Activated T-cell treated with anti-CD3 and anti-CD28 coated beads, Interleukin-2, amount 50 U/mL, for 48 hours (primary cell): ENCODE results near the gene POLR1E.

Source experiments
- DNase-seq, 2 experiments: peaks; one replicate each; pipeline ENCODE4 v3.0.0-alpha.2; 2020

POLR1E gene, protein sequence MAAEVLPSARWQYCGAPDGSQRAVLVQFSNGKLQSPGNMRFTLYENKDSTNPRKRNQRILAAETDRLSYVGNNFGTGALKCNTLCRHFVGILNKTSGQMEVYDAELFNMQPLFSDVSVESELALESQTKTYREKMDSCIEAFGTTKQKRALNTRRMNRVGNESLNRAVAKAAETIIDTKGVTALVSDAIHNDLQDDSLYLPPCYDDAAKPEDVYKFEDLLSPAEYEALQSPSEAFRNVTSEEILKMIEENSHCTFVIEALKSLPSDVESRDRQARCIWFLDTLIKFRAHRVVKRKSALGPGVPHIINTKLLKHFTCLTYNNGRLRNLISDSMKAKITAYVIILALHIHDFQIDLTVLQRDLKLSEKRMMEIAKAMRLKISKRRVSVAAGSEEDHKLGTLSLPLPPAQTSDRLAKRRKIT

DNA sequence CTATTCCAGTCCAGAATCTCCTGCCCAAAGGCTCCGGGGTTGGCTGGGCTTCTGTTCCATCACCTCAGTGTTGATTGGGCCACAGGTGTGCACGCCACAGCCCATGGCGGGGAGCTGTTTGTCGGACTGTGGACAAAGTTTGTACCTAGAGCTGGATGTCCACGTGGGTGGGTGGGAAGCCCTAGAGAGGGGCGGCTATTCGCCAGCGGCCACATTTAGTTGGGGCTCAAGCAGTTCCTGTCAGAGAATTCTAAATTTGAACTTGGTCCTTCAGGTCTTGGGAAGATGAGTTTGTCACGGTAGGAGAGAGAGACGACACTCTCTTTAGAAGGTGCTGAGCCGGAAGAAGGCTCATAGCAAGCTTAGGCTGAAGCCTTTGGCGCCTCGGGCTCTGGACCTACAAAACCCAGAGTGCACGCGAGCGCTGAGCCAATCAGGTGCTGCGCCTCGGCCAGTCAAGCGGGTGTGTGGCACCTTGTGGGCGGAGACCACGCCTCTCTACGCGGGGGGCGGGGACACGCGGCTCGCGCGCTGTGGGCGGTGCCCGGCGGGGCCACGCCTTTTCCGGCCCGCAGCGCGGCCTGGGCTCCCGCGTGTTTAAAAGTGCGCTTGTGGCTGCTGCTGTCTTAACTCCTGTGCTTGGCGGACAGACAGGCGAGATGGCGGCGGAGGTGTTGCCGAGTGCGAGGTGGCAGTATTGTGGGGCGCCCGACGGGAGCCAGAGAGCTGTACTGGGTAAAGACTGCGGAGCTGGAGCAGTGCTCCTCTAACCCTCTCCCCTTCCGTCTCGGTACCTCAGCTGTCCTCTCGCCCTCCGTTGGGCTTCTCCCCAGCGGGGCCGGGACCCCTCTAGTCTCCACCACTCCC is at the start of gene POLR1E:
Gene POLR1E (plus strand): TSS at position 560 of the 867 bp plus-strand sequence. CDS start 100 bp downstream, at position 660.
- DNase-seq = peak; percentile 98 to 99

DNA sequence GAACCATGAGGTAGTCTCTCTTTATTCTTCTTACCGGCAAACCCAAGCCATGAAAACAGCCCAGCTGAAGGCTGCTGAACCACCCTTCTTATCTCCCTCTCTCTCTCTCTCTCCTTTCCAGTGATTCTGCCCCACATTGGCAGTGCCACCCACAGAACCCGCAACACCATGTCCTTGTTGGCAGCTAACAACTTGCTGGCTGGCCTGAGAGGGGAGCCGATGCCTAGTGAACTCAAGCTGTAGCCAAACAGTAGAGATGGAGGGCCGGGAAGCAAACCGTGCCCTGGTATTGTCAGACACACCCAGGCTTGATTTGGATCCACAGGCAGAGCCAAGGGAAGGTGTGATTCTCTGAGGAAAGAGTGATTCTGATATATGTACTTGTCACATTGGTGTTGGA is 49.2 kb upstream of the POLR1E start:
- DNase-seq = no peak

DNA sequence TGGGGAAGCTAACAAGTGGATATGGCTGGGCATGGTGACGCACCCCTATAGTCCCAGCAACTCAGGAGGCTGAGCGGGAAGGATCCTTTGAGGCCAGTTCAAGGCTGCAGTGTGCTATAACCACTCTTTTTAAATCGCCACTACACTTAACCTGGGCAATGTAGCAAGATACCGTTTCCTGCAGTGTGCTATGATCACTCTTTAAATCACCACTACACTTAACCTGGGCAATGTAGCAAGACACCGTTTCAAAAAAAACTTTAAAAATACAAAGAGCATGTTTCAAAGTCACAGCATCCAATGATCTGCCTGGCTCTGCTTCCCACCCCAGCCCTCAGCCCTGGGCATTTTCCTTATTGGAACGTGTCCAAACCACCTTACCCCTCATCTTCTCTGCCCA is 48.7 kb upstream of the POLR1E start:
- DNase-seq = no peak

DNA sequence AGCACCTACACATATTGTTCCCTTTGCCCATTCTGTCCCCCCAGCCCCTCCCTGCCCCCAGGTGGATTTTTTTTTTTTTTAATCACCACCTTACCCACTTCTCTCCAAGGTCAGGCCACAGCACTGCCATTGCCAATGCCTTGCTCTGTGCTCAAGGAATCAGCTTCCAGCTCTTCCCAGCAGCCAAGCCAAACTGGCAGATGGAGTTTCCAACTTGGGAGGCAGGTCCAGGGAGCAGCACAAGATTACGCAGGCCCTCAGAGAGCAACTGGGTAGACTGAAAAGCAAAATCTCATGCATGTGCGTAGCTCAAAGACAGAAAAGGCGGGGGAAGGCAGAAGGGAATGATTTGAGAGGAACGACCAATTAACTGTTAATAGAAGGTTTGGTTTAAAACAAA is 48.1 kb upstream of the POLR1E start:
- no peak for DNase-seq

DNA sequence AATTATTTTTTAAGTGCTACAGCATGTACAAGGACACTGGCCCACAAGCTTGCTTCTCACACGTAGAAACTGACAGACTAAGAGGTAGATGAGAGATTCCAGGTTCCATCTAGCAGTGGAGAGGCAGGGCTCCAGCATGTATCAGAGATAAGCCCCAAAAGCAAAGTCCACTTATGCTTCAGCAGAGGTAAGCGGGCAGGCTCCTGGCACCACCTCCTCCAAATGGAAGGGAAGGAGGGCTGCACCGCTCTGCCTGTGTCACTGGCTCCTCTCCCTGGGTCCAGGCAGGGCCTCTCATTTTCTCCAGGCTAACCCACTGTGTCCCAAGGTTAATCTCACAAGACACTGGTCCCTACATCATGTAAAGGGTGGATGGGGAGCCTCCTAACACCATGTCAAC is 47.4 kb upstream of the POLR1E start:
- no peak for DNase-seq

DNA sequence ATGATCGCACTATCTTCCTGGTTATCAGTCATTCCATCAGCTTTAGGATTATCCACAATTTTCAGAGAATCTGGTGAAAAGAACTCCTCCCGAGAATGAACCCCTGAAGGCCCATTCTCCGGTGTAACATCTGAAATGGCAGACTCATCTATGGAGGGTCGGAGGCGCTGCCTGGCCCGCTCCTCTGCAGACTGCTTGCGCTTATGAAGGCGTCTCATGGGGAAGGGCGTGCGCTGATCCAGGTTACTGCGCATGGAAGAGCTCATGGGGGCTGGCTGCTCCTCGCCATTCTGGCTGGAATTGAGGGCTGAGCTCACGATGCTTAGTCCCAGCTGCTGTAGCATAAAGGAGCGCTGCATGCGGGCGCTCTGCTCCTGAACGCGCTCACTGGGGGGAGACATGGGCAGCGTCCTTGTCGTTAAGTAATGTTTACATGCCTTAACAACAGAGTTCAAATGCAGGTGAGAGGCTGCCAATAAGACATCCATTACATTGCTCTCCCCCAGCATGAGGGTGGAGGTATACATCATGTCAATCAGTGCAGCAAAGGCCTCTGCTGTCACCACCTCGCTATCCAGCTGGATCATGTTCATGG is 43.9 kb upstream of the POLR1E start:
- no peak for DNase-seq

DNA sequence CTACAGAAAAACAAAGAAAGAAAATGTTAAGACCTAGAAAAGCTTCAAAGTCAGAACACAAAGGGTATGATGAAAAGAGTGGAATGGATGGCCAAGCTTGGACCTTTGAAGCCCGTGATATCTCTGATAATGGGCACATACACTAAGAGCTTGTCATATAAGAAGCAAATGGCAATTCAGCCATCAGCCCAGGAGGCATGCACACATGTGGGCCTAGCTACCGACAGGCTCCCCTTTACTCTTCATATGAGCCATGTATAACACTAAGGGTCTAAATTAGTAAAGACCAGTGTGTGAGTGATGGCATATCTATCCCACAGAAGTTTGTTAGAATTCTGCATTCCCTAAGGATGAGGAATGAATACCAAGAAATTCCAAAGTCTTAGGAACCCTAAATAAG is 43.2 kb upstream of the POLR1E start:
- no peak for DNase-seq

DNA sequence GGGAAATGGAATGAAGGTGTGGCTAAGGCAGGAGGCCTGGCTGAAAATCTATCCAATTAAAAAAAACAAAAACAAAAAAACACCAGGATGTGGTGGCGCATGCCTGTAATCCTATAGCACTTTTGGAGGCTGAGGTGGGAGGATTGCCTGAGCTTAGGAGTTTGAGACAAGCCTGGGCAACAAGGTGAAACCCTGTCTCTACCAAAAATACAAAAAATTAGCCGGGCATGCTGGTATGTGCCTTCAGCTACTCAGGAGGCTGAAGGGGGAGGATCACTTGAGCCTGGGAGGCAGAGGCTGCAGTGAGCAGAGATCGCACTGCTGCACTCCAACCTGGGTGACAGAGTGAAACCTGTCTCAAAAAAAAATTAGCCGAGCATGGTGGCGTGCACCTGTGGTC is 42.2 kb upstream of the POLR1E start:
- DNase-seq = no peak

DNA sequence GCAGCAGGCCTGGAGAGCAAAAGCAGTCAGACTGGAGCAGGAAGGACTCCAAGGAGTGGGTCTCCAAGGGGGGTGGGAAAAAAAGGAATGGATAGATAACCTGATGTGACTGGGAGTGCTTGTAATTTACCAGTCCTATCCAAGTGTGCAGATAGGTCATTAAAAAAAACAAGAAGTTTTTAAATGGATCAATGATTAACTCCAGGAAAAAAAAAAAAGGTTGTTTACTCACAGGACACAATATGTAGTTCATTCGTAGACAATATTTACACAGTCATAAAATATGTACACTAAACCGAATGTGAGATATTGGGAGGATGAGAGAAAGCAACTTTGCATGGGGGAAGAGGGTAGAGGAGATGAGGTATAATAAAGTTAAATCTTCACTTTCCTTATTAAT is 40.9 kb upstream of the POLR1E start:
- no peak for DNase-seq

DNA sequence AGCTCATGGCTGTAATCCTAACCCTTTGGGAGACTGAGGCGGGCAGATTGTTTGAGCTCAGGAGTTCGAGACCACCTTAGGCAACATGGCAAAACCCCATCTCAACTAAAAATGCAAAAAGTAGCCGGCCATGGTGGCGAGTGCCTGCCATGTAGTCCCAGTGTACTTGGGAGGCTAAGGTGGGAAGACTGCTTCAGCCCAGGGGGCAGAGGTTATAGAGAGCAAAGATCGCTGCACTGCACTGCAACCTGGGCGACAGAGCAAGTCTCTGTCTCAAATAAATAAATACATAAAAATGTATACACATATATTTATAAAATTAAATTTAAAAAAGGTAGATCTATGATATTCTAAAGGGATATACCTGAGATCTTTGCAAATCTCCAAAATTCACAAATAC is 39.9 kb upstream of the POLR1E start:
- DNase-seq = no peak

DNA sequence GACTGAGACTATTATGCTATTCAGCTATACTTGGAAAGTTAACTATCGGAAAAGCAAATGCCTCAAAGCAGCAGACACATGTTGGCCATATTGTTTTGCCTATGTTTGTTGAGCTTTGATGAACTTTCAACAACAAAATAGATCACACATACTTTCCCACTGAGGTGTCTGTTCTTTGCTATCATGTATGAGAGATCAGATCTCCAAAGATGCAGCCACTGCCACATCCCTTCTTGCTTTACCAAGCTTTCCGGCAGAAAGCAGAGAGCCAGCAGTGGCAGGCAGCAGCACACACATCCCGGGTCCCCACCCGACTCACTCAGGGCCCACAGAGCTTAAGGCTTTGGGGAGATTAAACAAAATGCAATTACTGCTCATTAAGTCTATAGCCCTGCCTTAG is 39.3 kb upstream of the POLR1E start:
- no peak for DNase-seq

DNA sequence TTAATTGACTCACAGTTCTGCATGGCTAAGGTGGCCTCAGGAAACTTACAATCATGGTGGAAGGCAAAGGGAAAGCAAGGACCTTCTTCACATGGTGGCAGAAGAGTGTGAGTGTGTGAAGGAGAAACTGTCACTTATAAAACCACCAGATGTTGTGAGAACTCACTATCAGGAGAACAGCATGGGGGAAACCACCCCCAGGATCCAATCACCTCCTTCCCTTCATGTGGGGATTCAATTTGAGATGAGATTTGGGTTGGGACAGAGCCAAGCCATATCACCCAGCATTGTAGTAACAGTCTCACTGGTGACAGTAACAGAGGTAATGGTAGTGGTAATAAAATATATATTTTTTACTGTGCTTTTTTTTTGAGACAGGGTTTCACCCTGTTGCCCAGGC is 38.6 kb upstream of the POLR1E start:
- no peak for DNase-seq

DNA sequence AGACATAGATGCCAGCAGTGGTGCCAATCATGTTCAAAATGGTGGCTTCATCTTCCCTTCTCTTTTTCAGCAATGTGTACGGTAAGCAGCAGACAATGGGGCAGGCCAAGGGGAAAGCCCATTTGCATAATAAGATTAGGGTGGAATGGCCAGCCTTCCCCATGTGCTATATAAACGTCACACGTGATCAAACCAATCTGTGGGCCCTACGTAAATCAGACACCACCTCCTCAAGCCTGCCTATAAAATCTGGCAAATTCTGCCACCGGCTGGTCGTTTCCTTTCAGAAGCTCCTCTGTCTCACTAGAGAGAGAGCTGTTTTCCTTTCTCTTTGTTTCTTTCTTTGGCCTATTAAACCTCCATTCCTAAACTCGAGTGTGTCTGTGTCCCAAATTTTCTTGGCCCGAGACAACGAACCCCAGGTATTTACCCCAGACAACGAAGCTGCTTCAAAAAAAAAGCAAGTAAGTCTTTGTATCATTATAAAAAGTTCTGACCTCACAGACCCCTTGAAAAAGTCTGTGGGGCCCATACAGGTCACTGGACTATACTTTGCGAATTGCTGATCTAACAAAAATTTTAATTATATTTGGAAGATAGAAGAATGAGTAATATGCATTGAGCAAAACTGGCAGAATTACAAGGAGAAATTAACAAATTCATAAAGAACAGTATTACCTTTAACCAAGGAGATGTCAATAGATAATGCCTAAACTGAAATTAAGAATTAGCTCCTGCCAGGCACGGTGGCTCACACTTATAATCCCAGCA is 35.7 kb upstream of the POLR1E start:
- no peak for DNase-seq

DNA sequence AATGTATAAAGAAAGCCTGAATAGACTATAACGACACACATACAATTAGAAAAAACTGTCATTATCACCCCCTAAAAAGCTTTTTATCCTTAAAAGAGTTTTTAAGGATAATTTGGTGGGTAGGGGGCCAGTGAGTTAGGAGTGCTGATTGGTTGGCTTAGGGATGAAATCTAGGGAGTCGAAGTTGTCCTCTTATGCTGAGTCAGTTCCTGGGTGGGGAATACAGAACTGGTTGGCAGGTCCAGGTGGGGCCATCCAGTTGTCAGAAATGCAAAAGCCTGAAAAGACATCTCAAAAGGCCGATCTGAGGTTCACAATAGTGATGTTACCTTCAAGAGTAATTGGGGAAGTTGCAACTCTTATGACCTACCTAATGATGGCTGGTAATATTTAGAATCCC is 34.1 kb upstream of the POLR1E start:
- DNase-seq = no peak

DNA sequence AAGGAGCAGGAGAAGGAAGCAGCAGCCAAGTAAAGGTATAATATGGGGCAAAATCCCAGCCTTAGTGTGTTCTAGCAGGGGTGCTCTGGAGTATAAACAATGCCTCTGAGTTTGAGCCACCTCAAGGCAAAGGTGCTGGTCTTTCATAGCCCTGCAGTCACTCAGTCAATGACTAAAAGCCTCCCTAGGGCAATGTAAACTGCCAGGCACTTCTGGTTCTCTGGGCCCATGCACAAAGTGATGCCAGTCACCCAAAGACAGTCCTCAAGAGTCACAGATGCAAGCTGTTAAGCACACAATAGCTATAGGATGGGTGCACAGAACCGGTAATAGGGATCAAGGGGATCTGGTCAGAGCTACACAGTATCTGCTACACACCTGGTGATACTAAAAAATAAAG is 33.1 kb upstream of the POLR1E start:
- no peak for DNase-seq

DNA sequence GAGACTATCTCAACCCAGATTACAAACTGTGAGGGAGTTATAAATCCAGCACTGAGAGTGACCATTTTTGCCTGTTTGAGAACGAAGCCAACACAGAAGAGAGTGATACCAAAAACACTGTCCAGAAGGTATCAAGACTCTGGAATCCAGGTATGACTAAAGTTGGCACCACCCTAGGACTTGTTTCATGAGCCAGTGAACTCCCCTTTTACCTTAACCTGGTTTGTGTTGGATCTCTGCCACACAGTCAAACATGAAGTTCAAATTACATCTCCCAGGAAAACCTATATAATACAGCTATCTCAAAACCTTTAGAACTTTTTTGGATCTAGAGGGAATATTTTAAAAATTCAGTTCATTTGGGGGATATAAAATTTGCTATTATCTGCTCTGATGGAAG is 31.9 kb upstream of the POLR1E start:
- no peak for DNase-seq

DNA sequence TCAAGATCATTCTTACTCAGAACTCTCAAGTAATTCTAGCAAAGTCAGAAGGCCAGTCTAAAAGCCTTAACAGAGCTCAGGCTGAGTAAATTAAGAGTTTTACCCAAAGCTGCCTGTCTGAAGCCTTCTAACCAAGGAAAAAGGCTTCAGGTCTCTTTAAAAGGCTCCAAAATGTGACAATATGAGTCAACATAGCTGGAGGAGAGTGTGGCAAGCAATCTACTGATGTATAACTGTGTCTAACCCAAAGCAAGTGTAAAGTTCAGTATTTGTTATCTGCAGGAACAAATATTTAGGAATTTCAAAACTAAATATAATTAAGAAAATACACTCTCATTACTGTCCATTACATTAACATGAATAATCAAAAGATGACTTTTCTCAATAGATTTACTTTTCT is 31.5 kb upstream of the POLR1E start:
- DNase-seq = no peak

DNA sequence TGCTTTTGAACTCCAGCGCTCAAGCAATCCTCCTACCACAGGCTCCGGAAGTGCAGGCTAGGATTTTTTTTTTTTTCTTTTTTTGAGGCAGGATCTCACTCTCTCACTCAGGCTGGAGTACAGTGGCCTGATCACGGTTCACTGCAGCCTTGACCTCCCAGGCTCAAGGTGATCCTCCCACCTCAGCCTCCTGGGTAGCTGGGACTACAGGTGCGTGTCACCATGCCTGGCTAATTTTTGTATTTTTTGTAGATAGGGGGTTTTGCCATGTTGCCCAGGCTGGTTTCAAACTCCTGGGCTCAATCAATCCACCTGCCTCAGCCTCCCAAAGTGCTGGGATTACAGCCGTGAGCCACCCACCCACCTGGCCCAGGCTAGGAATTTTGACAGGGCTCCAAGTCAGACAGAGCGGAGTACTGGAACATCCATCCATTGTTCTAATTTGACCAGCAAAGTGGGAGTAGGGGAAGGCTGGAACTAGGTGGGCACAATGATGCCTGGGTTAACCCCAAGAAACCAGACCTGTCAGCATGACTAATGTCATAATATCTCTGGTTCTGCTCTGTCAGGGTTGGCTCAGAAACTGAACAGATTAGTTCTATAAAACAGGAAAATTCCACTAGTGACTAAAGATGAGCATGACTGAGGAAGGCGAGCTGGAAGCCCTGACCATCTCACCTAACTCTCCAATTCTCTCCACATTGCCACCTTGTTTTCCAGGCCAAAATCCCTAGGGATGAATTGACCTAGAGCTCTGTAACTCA is 29.7 kb upstream of the POLR1E start:
- DNase-seq = no peak

DNA sequence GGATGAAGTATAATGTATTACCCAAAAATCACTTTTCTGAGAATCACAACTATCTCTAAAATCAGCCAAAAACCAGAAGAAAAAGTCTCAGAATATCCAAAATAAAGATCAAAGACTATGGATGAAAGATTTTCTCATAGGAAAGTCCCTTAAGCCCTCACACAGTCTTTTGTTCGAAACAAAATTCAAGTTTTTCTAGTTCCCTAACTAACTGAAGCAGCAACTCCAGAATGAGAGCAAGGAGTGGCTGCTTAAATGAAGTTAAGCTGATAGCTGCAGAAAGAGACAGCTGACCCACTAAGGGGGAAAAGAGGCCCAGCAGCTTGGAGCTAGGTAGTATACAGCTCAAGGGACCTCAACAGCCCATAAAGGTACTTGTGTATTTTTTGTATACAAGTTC is 28.9 kb upstream of the POLR1E start:
- DNase-seq = no peak

DNA sequence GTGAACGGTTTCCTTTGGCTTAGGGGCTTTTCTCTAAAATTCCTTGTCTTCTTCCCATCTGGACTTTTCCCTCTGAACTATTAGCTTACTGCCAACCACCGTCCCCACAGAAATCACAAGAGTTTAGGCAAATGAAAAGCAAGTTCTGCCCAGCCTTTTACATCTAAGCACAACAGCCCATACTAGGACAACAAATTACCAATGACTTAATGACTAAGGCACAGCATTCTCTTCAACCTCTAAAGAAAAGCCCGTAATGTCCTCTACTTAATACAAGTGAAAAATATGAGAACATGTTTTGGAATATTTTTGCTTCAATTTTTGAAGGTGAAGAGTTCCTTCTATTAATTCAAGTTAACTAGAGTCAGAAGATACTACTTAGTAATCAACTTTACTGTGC is 21.7 kb upstream of the POLR1E start:
- DNase-seq = no peak

DNA sequence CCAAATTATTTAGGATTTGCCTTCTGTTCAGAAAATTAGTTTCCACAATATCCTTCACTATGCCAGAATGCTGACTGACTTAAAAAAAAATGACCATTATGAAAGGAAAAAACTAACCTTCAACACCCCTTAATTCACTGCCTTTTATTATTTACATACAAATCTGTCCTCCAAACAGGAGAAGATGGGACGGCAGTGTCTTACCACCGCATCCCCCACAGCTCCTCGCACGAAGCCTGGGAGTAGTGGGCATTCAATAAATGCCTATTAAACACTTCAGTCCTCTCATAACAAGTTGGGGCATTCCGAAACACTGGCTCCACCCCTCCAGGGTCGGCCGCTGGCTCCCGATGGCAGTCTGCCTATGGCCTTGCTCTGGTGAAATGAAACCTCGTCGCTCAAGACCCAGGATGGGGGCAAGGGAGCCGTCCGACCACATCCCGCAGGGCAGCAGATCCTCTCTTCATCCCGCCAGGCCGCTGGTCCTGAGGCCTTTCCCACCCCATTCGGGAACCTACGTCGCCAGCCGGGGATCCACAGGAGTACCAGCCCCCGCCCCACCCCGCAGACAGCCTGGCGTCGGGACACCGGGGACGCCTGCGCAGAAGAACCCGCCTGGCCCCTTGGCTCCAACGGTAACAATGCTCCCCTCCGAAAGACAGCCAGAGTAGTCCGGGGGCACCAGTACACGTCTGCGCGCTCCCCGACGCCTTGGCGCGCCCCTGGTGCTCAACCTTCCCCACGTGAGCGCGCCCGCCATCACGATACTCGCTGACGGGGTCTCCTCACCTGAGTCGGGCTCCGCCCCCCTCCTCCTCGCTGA is 21.1 kb upstream of the POLR1E start:
- DNase-seq = no peak
